Duodenal mucosa (tissue), 2 donors: ENCODE measurements around the gene C11orf71.

ENCODE experiments used
- H3K27ac ChIP-seq: one replicate; pipeline ENCODE4 v1.7.0; 2013; ENCODE audit warnings: low read depth, low read length
- H3K27me3 ChIP-seq, 2 donors: one replicate each; pipeline ENCODE4 v1.7.0; 2013; ENCODE audit warnings: low read length in 2 of 2, control low read depth in 1 of 2; ENCODE audit not compliant: insufficient read depth in 2 of 2, control insufficient read depth in 1 of 2
- H3K36me3 ChIP-seq, 2 donors: one replicate each; pipeline ENCODE4 v1.7.0; 2013; ENCODE audit warnings: low read length in 2 of 2, control low read depth in 1 of 2; ENCODE audit not compliant: insufficient read depth in 2 of 2, control insufficient read depth in 1 of 2
- H3K4me1 ChIP-seq, 2 donors: one replicate each; pipeline ENCODE4 v1.7.0; 2013; ENCODE audit warnings: low read length in 2 of 2, control low read depth in 1 of 2; ENCODE audit not compliant: insufficient read depth in 2 of 2, control insufficient read depth in 1 of 2
- H3K4me3 ChIP-seq, 2 donors: one replicate each; pipeline ENCODE4 v1.7.0; 2013; ENCODE audit warnings: low read length in 2 of 2, low read depth in 1 of 2
- H3K9ac ChIP-seq, 2 donors: one replicate each; pipeline ENCODE4 v1.7.0; 2013; ENCODE audit warnings: low read length in 2 of 2, low read depth in 1 of 2
- H3K9me3 ChIP-seq, 2 donors: one replicate each; pipeline ENCODE4 v1.7.0; 2013; ENCODE audit warnings: low read length in 2 of 2, control low read depth in 1 of 2; ENCODE audit not compliant: control insufficient read depth in 1 of 2

C11orf71 gene

GRCh38 chr11:114384487-114384886 lies 15.8 kb downstream of the C11orf71 start:
- H3K9ac ChIP-seq = no peak overlapping the region

DNA sequence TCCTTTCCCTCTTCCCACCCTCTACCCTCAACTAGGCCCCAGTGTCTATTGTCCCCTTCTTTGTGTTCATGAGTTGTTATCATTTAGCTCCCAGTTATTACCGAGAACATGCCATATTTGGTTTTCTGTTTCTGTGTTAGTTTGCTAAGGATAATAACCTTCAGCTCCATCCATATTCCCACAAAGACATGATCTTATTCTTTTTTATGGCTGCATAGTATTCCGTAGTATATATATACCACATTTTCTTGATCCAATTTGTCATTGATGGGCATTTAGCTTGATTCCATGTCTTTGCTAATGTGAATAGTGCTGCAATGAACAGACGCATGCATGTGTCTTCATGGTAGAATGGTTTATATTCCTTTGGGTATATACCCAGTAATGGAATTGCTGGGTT lies 17.8 kb downstream of the C11orf71 start:
- no peaks in the 10 kb centered on the region for H3K27me3 ChIP-seq
- no peaks in the 10 kb centered on the region for H3K4me1 ChIP-seq
- no peak overlapping the region for H3K27ac ChIP-seq
- H3K9ac ChIP-seq = no peak overlapping the region
- no peak overlapping the region for H3K4me3 ChIP-seq
- no peaks in the 10 kb centered on the region for H3K36me3 ChIP-seq
- H3K9me3 ChIP-seq = no peaks in the 10 kb centered on the region

More at GRCh38 chr11:114384487-114384886, 15.8 kb downstream of the C11orf71 start:
- Histone ChIP-seq H3K9me3 (no peaks in the 10 kb centered on the region), H3K27me3 (no peaks in the 10 kb centered on the region), H3K27ac (no peak overlapping the region), H3K4me1 (no peaks in the 10 kb centered on the region), H3K4me3 (no peak overlapping the region), H3K36me3 (no peaks in the 10 kb centered on the region)

GRCh38 chr11:114379394-114380069 lies 20.8 kb downstream of the C11orf71 start:
- no peaks in the 10 kb centered on the region for H3K9me3 ChIP-seq
- H3K27ac ChIP-seq = no peak overlapping the region
- no peaks in the 10 kb centered on the region for H3K36me3 ChIP-seq
- no peak overlapping the region for H3K4me3 ChIP-seq
- no peaks in the 10 kb centered on the region for H3K27me3 ChIP-seq
- H3K9ac ChIP-seq = no peak overlapping the region
- no peaks in the 10 kb centered on the region for H3K4me1 ChIP-seq

DNA sequence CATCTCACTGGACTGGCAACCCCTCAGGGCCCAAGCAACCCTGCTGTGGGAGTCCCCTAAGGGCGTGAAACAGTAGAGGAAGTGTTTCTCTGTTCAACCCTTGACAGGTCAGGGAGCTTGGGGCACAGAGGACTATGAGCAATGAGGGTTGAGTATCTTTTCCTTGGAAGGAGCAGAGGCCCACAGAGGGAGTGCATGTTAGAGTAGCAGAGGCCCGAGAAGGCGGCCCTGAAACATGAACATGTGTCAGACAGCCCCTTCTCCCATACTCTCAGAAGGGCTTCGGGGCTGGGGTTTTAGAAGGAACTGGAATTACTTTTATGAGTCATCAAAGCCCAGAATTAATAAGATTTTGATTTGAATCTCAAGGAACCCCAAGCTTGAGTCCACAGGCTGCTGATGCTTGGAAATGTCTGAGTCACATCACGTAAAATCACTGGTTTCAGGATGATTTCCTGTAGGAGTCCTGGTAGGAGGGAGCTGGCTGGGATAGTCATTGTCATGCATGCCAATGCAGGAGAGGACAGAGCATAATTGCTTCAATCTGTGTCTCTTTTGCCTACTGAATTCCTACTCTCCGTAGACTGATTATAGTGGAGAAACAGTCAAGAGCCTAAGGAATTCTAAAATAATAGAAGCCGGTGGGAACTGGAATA lies 22.6 kb downstream of the C11orf71 start:
- Histone ChIP-seq H3K36me3 (no peaks in the 10 kb centered on the region), H3K9me3 (no peaks in the 10 kb centered on the region), H3K4me1 (no peaks in the 10 kb centered on the region), H3K27ac (no peak overlapping the region), H3K4me3 (no peak overlapping the region), H3K9ac (no peak overlapping the region), H3K27me3 (peaks cover 0 to 4% of the 10 kb centered on the region in 2 donors)

- no peaks in the 10 kb centered on the region for H3K9me3 ChIP-seq
Measured at GRCh38 chr11:114375052-114375451, 25.3 kb downstream of the C11orf71 start.

DNA sequence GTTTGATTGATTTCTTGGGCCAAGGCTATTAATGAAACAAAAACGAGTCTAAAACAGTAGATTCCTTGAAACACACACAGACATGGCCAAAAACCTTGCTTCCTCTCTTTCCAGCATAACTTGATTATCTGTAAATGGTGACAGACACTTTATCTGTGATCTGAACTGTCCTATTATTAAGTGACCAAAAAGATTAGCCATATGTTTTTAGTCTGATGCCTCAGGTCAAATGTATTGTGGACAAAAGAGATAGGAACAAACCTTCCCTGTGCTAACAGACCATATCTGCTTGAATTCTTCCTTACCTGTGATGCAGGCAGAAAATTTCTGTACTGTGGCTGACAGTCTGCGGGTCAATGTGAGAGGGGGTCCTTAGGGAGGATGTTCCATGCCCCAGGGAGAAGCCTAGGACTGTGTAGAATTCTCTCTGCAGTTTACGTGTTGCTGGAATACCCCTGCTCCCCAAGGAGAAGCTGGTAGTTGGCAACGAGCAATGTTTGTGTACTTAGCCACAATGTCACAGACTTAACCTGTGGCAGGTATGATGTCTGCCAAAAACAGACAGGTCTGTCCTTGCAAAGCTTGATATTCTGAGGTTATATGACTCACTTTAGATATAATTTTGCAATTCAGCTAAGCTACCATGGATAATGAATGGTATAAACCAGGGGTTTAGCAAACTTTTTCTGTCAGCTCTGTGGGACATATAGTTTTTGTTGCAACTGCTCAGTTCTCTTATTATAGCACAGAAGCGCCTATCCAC lies 31.2 kb downstream of the C11orf71 start:
- H3K27ac ChIP-seq = no peak overlapping the region
- no peaks in the 10 kb centered on the region for H3K36me3 ChIP-seq
- H3K4me3 ChIP-seq = no peak overlapping the region
- peaks cover 0 to 4% of the 10 kb centered on the region in 2 donors for H3K27me3 ChIP-seq
- no peak overlapping the region for H3K9ac ChIP-seq
- no peaks in the 10 kb centered on the region for H3K9me3 ChIP-seq
- H3K4me1 ChIP-seq = no peaks in the 10 kb centered on the region

More at GRCh38 chr11:114375052-114375451, 25.3 kb downstream of the C11orf71 start:
- Histone ChIP-seq H3K4me1 (no peaks in the 10 kb centered on the region), H3K27ac (no peak overlapping the region), H3K36me3 (no peaks in the 10 kb centered on the region), H3K4me3 (no peak overlapping the region), H3K27me3 (peaks cover 0 to 4% of the 10 kb centered on the region in 2 donors), H3K9ac (no peak overlapping the region)

DNA sequence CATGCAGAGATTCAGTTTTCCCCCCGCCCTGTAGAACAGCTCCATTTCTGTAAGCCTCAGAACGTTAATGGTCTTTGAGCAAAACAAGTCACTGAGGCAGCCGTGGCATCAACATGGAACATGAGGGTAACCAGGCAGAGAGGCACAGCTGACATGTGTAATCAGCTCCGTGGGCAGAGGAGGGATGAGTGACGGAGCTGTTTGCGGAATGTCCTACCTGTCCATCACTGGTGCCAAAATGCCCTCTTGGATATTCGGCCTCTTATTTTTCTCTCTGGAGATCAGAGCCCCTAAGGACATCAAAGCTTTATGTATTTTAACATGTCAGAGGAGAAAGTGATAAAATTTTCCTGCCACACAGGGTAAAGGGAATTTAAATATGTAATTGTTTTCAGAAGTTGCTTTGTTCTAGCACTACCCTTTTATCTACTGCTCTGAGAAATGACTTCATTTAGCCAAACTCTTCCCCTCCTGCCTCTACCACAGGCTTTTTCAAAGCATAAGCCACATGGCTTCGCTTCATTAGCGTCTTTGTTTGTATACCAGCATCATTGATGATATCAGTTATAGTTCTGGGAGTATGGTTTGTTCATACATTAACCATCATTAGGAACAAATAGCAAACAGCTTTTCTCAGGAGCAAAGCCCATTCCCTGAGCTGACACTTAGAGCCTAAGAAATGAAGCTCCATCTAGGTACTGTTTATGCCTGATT lies 32.9 kb downstream of the C11orf71 start:
- H3K27me3 ChIP-seq = no peaks in the 10 kb centered on the region
- H3K4me3 ChIP-seq = no peak overlapping the region
- no peaks in the 10 kb centered on the region for H3K4me1 ChIP-seq
- H3K9ac ChIP-seq = no peak overlapping the region
- no peak overlapping the region for H3K27ac ChIP-seq
- H3K9me3 ChIP-seq = no peaks in the 10 kb centered on the region
- no peaks in the 10 kb centered on the region for H3K36me3 ChIP-seq

GRCh38 chr11:114366331-114367243 lies 33.7 kb downstream of the C11orf71 start:
- Histone ChIP-seq H3K27me3 (no peaks in the 10 kb centered on the region), H3K9me3 (no peaks in the 10 kb centered on the region), H3K27ac (no peak overlapping the region), H3K4me1 (no peaks in the 10 kb centered on the region), H3K36me3 (no peaks in the 10 kb centered on the region), H3K9ac (no peak overlapping the region), H3K4me3 (no peak overlapping the region)

- H3K9me3 ChIP-seq = no peaks in the 10 kb centered on the region
- H3K36me3 ChIP-seq = no peaks in the 10 kb centered on the region
- no peaks in the 10 kb centered on the region for H3K27me3 ChIP-seq
- no peak overlapping the region for H3K9ac ChIP-seq
- no peak overlapping the region for H3K27ac ChIP-seq
- H3K4me3 ChIP-seq = no peak overlapping the region
- no peaks in the 10 kb centered on the region for H3K4me1 ChIP-seq
Measured at GRCh38 chr11:114362958-114363357, 37.4 kb downstream of the C11orf71 start.
